GM21390 (cell line): ENCODE data around the gene TCF19.
"Not testable (repeated sequence)": the region's sequence is repeated elsewhere in the genome, so short reads cannot be mapped to it uniquely, and the experiment has no call there.

Experiments
- ATAC-seq: cut with Tn5 transposase; IDR thresholded peaks from one replicate; pipeline ENCODE4 v1.9.1; 2021; ENCODE audit not compliant: unreplicated experiment

TCF19 gene

GRCh38 chr6:31158863-31159855, 770 bp downstream of the TCF19 start:
- ATAC-seq: no peak

- no peak for ATAC-seq
Measured at GRCh38 chr6:31161216-31162126, 3.1 kb downstream of the TCF19 start.

- no peak for ATAC-seq
Measured at GRCh38 chr6:31162463-31163165, 4.2 kb downstream of the TCF19 start.

- no peak for ATAC-seq
Measured at GRCh38 chr6:31163922-31164321, 5.5 kb downstream of the TCF19 start.

- ATAC-seq: not testable (repeated sequence)
Measured at GRCh38 chr6:31164475-31165063, 6.2 kb downstream of the TCF19 start.

- ATAC-seq: peak; percentile 55
Measured at GRCh38 chr6:31165064-31165832, 6.9 kb downstream of the TCF19 start.

GRCh38 chr6:31165986-31166385, 7.6 kb downstream of the TCF19 start:
- ATAC-seq: no peak

- no peak for ATAC-seq
Measured at GRCh38 chr6:31168606-31169005, 10.2 kb downstream of the TCF19 start.

GRCh38 chr6:31169123-31169857, 10.9 kb downstream of the TCF19 start:
- no peak for ATAC-seq

GRCh38 chr6:31169858-31170599, 11.6 kb downstream of the TCF19 start:
- ATAC-seq: not testable (repeated sequence)

- ATAC-seq: no peak
Measured at GRCh38 chr6:31170600-31170881, 12.2 kb downstream of the TCF19 start, which contains the start of gene POU5F1. Gene POU5F1, minus strand, starts transcription at chr6:31170682. Its CDS starts 62 bp downstream, at chr6:31170620.

- no peak for ATAC-seq
Measured at GRCh38 chr6:31170987-31171671, 12.7 kb downstream of the TCF19 start.

GRCh38 chr6:31171931-31172905, 13.8 kb downstream of the TCF19 start:
- ATAC-seq: no peak

- no peak for ATAC-seq
Measured at GRCh38 chr6:31172973-31173384, 14.6 kb downstream of the TCF19 start.

- ATAC-seq: no peak
Measured at GRCh38 chr6:31173406-31173805, 15.0 kb downstream of the TCF19 start.

GRCh38 chr6:31174378-31174777, 16.0 kb downstream of the TCF19 start:
- no peak for ATAC-seq

- ATAC-seq: no peak
Measured at GRCh38 chr6:31175971-31176370, 17.6 kb downstream of the TCF19 start.
